Natural killer cell (primary cell): ENCODE measurements around the gene TMCC1. TPM values are rescaled to one million over a fixed set of nuclear protein-coding genes. Genes with fewer than 3 reads are reported as not detected.
"Not testable (repeated sequence)": the region's sequence is repeated elsewhere in the genome, so short reads cannot be mapped to it uniquely, and the experiment has no call there.

Experiments used
- ATAC-seq, 3 donors: fragments of 150-1000 bp in 2 of 3; fragments of 200-7000 bp in 1 of 3; cut with Tn5 transposase; 1 replicate in 1 of 3; 2 replicates in 2 of 3; pipeline ENCODE4 v1.10.0; 2021; ENCODE audit warnings: mild to moderate bottlenecking in 2 of 3, moderate library complexity in 2 of 3
- DNase-seq, 2 donors: peaks; one replicate each; pipeline versions ENCODE4 v3.0.0 to v3.0.0-alpha.2; 2013 to 2021; ENCODE audit warnings: mixed read lengths in 1 of 2
- H3K27ac ChIP-seq: one replicate; pipeline ENCODE4 v1.5.1; 2013; ENCODE audit warnings: mild to moderate bottlenecking, low read length
- H3K27me3 ChIP-seq: one replicate; pipeline ENCODE4 v1.6.1; 2013; ENCODE audit warnings: low read length; ENCODE audit not compliant: control insufficient read depth, insufficient read depth
- H3K36me3 ChIP-seq: one replicate; pipeline ENCODE4 v1.6.1; 2013; ENCODE audit warnings: low read length; ENCODE audit not compliant: control insufficient read depth, insufficient read depth
- H3K4me1 ChIP-seq: one replicate; pipeline ENCODE4 v1.6.1; 2013; ENCODE audit warnings: low read length; ENCODE audit not compliant: control insufficient read depth, insufficient read depth
- H3K4me3 ChIP-seq: one replicate; pipeline ENCODE4 v1.5.1; 2013; ENCODE audit warnings: low read length
- H3K9me3 ChIP-seq: one replicate; pipeline ENCODE4 v1.6.1; 2013; ENCODE audit warnings: low read length; ENCODE audit not compliant: control insufficient read depth, insufficient read depth
- H3K27ac Mint-ChIP-seq, 2 donors: one replicate each; pipeline ENCODE4 v1.8.0; 2022; ENCODE audit warnings: mild to moderate bottlenecking in 2 of 2, mixed read lengths in 2 of 2, moderate library complexity in 1 of 2
- H3K27me3 Mint-ChIP-seq, 2 donors: one replicate each; pipeline ENCODE4 v1.8.0; 2022; ENCODE audit warnings: low read depth in 2 of 2, mixed read lengths in 2 of 2
- H3K36me3 Mint-ChIP-seq: one replicate; pipeline ENCODE4 v1.8.0; 2022; ENCODE audit warnings: mixed read lengths
- H3K4me1 Mint-ChIP-seq, 2 donors: one replicate each; pipeline ENCODE4 v1.8.0; 2022; ENCODE audit warnings: mixed read lengths in 2 of 2
- H3K4me3 Mint-ChIP-seq: one replicate; pipeline ENCODE4 v1.8.0; 2022; ENCODE audit warnings: mild to moderate bottlenecking, moderate library complexity, mixed read lengths
- H3K9me3 Mint-ChIP-seq, 2 donors: one replicate each; pipeline ENCODE4 v1.8.0; 2022; ENCODE audit warnings: mixed read lengths in 2 of 2
- WGBS: methylation state at CpG from one replicate; pipeline ENCODE4 v1.1.7; 2013; ENCODE audit warnings: missing lambda C conversion rate; ENCODE audit not compliant: insufficient coverage; 5-methylcytosine and 5-hydroxymethylcytosine counted together
- intact Hi-C: fragments of 100-400 bp; cut with micrococcal nuclease; formaldehyde crosslinking; loops from one replicate; pipeline ENCODE4 v1.14.2; 2022
- total RNA-seq, 4 donors: library from RNA; stranded (reverse); fragments of 120-200 nt in 1 of 4; gene quantifications; one replicate each; pipeline versions ENCODE4 v1.2.3 to v1.2.4, GENCODE V29; 2013 to 2022
- TF ChIP-seq, protein P1 (sequence below): fragments of 200-600 bp; IDR thresholded peaks from one replicate; pipeline ENCODE4 v1.8.0; 2022; ENCODE audit warnings: antibody characterized with exemption

The TMCC1 gene
- total RNA-seq, 3 donors from 2014 or later (not counting 1 experiment from before 2014, with no cell fraction given): 26.4 to 36.7 (median 31.7) TPM

GRCh38 chr3:129834580-129834979 lies 58.9 kb downstream of the TMCC1 start:
- Histone ChIP-seq H3K27ac (no peak overlapping the region), H3K9me3 (no peaks in the 10 kb centered on the region), H3K4me1 (no peaks in the 10 kb centered on the region), H3K36me3 (no peaks in the 10 kb centered on the region), H3K4me3 (no peak overlapping the region), H3K27me3 (no peaks in the 10 kb centered on the region)
- Mint-ChIP-seq H3K4me1 (peaks cover 13 to 18% of the 10 kb centered on the region in 2 donors), H3K36me3 (peaks cover 8% of the 10 kb centered on the region), H3K27me3 (no peaks in the 10 kb centered on the region), H3K4me3 (no peak overlapping the region), H3K27ac (no peak overlapping the region), H3K9me3 (no peaks in the 10 kb centered on the region)
- ATAC-seq: no peak
- no peak for DNase-seq
- TF ChIP-seq, protein P1, sequence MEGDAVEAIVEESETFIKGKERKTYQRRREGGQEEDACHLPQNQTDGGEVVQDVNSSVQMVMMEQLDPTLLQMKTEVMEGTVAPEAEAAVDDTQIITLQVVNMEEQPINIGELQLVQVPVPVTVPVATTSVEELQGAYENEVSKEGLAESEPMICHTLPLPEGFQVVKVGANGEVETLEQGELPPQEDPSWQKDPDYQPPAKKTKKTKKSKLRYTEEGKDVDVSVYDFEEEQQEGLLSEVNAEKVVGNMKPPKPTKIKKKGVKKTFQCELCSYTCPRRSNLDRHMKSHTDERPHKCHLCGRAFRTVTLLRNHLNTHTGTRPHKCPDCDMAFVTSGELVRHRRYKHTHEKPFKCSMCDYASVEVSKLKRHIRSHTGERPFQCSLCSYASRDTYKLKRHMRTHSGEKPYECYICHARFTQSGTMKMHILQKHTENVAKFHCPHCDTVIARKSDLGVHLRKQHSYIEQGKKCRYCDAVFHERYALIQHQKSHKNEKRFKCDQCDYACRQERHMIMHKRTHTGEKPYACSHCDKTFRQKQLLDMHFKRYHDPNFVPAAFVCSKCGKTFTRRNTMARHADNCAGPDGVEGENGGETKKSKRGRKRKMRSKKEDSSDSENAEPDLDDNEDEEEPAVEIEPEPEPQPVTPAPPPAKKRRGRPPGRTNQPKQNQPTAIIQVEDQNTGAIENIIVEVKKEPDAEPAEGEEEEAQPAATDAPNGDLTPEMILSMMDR: no peak
- intact Hi-C loops: no loop called here
- 97% methylated on average over 5 of the region's 5 CpGs for WGBS

DNA sequence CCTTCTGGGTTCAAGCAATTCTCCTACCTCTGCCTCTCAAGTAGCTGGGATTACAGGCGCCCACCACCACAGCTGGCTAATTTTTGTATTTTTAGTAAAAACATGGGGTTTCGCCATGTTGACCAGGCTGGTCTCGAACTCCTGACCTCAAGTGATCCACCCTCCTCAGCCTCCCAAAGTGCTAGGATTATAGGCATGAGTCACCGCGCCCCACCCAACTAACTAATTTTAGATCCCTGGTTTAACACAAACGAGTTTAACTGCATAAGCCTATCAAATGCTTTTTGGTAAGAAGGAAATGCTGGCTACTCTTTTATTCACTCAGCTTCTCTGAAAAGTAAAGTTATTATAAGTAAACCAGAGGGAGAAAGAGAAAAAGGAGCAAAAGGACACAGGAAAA lies 61.6 kb downstream of the TMCC1 start:
- H3K4me3 ChIP-seq, DNase-seq, H3K4me1 ChIP-seq, H3K9me3 ChIP-seq, H3K27ac Mint-ChIP-seq, H3K36me3 Mint-ChIP-seq, H3K9me3 Mint-ChIP-seq, intact Hi-C loops, H3K27me3 Mint-ChIP-seq, H3K36me3 ChIP-seq, H3K27ac ChIP-seq, ATAC-seq, H3K27me3 ChIP-seq, H3K4me3 Mint-ChIP-seq: not testable (repeated sequence)
- peaks cover 20 to 21% of the 10 kb centered on the region in 2 donors for H3K4me1 Mint-ChIP-seq
- 91% methylated on average over 4 of the region's 6 CpGs for WGBS

DNA sequence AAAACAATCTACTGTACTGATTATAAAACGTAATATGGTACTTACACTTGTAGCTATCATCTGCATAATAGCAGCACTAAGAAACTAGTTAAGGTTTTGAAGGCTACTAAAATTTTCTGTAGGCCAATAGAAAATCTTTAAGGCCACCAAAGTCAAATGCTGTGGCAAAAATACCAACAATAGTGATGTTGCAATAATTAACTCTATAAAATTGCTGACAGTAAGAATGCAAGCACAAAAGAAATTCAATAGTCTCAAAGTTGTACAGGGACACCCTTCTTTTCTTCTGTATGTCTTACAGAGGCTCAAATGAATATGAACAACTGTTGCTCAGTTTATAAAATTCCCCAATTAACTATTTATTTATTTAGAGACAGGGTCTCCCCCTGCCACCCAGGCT lies 62.0 kb downstream of the TMCC1 start:
- no peak for DNase-seq
- H3K27me3 ChIP-seq: no peaks in the 10 kb centered on the region
- TF ChIP-seq, protein P1: no peak
- no peaks in the 10 kb centered on the region for H3K36me3 ChIP-seq
- Mint-ChIP-seq H3K36me3 (no peaks in the 10 kb centered on the region), H3K4me1 (peaks cover 18 to 21% of the 10 kb centered on the region in 2 donors), H3K27me3 (no peaks in the 10 kb centered on the region), H3K9me3 (no peaks in the 10 kb centered on the region), H3K4me3 (no peak overlapping the region), H3K27ac (no peak overlapping the region)
- no CpG with 5 or more reads among the region's 1 CpG for WGBS
- H3K9me3 ChIP-seq: no peaks in the 10 kb centered on the region
- no peak overlapping the region for H3K27ac ChIP-seq
- ATAC-seq: no peak
- no peak overlapping the region for H3K4me3 ChIP-seq
- intact Hi-C loops: no loop called here
- H3K4me1 ChIP-seq: peaks cover 8% of the 10 kb centered on the region

DNA sequence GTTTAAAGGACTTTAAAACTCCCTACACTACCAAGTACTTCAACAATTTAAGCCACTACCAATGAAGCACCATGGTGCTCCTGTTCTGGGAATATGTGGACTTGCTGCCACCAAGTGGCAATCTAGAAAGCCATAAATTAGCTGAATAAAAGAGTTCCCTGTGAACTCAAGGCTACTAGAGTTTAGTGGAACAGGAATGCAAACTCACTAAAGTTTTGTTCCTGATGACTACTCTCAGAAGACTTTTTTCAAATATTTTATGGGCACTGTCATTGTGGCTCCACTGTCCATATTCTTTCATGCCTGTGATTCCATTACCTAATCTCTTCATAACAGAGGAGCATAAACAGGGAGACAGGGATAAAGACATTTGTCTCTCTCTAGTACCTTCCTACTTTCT lies 63.9 kb downstream of the TMCC1 start:
- peaks cover 19 to 29% of the 10 kb centered on the region in 2 donors for H3K4me1 Mint-ChIP-seq
- no peaks in the 10 kb centered on the region for H3K9me3 Mint-ChIP-seq
- intact Hi-C loops: loop anchor here (1.0 to 10.0 kb wide), 2 partner anchors 175 to 339 kb away; no protein-coding TSS in a partner anchor
- no peaks in the 10 kb centered on the region for H3K36me3 Mint-ChIP-seq
- peaks cover 8% of the 10 kb centered on the region for H3K4me1 ChIP-seq
- no peak overlapping the region for H3K27ac ChIP-seq
- H3K27me3 Mint-ChIP-seq: no peaks in the 10 kb centered on the region
- H3K4me3 ChIP-seq: no peak overlapping the region
- H3K27me3 ChIP-seq: no peaks in the 10 kb centered on the region
- no peak overlapping the region for H3K4me3 Mint-ChIP-seq
- TF ChIP-seq, protein P1: peak; percentile 24
- ATAC-seq: peak in 1 of 3 donors; percentile 37
- H3K36me3 ChIP-seq: no peaks in the 10 kb centered on the region
- no peak overlapping the region for H3K27ac Mint-ChIP-seq
- no peaks in the 10 kb centered on the region for H3K9me3 ChIP-seq
- DNase-seq: peak in 1 of 2 donors; percentile 65
